ENCODE results near the gene TMEM108.

TMEM108 gene

GRCh38 chr3:133211449-133211848, 173.3 kb downstream of the TMEM108 start:
- no peak for DNase-seq (ENCODE audit: low read depth in 3 of 3, low spot score in 1 of 3)

- DNase-seq (ENCODE audit: low read depth in 3 of 3, low spot score in 1 of 3) = no peak
Measured at GRCh38 chr3:133211856-133212255, 173.7 kb downstream of the TMEM108 start.

- no peak for DNase-seq (ENCODE audit: low read depth in 3 of 3, low spot score in 1 of 3)
Measured at GRCh38 chr3:133213937-133214336, 175.7 kb downstream of the TMEM108 start.

- DNase-seq (ENCODE audit: low read depth in 3 of 3, low spot score in 1 of 3) = no peak
Measured at GRCh38 chr3:133227813-133228212, 189.6 kb downstream of the TMEM108 start.

- no peak for DNase-seq (ENCODE audit: low read depth in 3 of 3, low spot score in 1 of 3)
Measured at GRCh38 chr3:133230195-133230594, 192.0 kb downstream of the TMEM108 start.

GRCh38 chr3:133236901-133237300, 198.7 kb downstream of the TMEM108 start:
- DNase-seq (ENCODE audit: low read depth in 3 of 3, low spot score in 1 of 3) = no peak

GRCh38 chr3:133237380-133237779, 199.2 kb downstream of the TMEM108 start:
- no peak for DNase-seq (ENCODE audit: low read depth in 3 of 3, low spot score in 1 of 3)

GRCh38 chr3:133238015-133238414, 199.8 kb downstream of the TMEM108 start:
- no peak for DNase-seq (ENCODE audit: low read depth in 3 of 3, low spot score in 1 of 3)

- no peak for DNase-seq (ENCODE audit: low read depth in 3 of 3, low spot score in 1 of 3)
Measured at GRCh38 chr3:133246119-133246518, 207.9 kb downstream of the TMEM108 start.

- DNase-seq (ENCODE audit: low read depth in 3 of 3, low spot score in 1 of 3) = no peak
Measured at GRCh38 chr3:133246773-133247172, 208.6 kb downstream of the TMEM108 start.

GRCh38 chr3:133248389-133248788, 210.2 kb downstream of the TMEM108 start:
- no peak for DNase-seq (ENCODE audit: low read depth in 3 of 3, low spot score in 1 of 3)

- no peak for DNase-seq (ENCODE audit: low read depth in 3 of 3, low spot score in 1 of 3)
Measured at GRCh38 chr3:133249490-133249889, 211.3 kb downstream of the TMEM108 start.

GRCh38 chr3:133254151-133254550, 216.0 kb downstream of the TMEM108 start:
- DNase-seq (ENCODE audit: low read depth in 3 of 3, low spot score in 1 of 3) = no peak

- no peak for DNase-seq (ENCODE audit: low read depth in 3 of 3, low spot score in 1 of 3)
Measured at GRCh38 chr3:133254716-133255115, 216.5 kb downstream of the TMEM108 start.

GRCh38 chr3:133256787-133257483, 218.7 kb downstream of the TMEM108 start:
- DNase-seq (ENCODE audit: low read depth in 3 of 3, low spot score in 1 of 3) = no peak

GRCh38 chr3:133258358-133258757, 220.2 kb downstream of the TMEM108 start:
- no peak for DNase-seq (ENCODE audit: low read depth in 3 of 3, low spot score in 1 of 3)

GRCh38 chr3:133259767-133260166, 221.6 kb downstream of the TMEM108 start:
- no peak for DNase-seq (ENCODE audit: low read depth in 3 of 3, low spot score in 1 of 3)

- no peak for DNase-seq (ENCODE audit: low read depth in 3 of 3, low spot score in 1 of 3)
Measured at GRCh38 chr3:133262333-133262732, 224.1 kb downstream of the TMEM108 start.

GRCh38 chr3:133264920-133265319, 226.7 kb downstream of the TMEM108 start:
- no peak for DNase-seq (ENCODE audit: low read depth in 3 of 3, low spot score in 1 of 3)

GRCh38 chr3:133268726-133269134, 230.5 kb downstream of the TMEM108 start:
- no peak for DNase-seq (ENCODE audit: low read depth in 3 of 3, low spot score in 1 of 3)

GRCh38 chr3:133269393-133269792, 231.2 kb downstream of the TMEM108 start:
- DNase-seq (ENCODE audit: low read depth in 3 of 3, low spot score in 1 of 3) = no peak

- no peak for DNase-seq (ENCODE audit: low read depth in 3 of 3, low spot score in 1 of 3)
Measured at GRCh38 chr3:133270631-133271030, 232.4 kb downstream of the TMEM108 start.

GRCh38 chr3:133271042-133271441, 232.9 kb downstream of the TMEM108 start:
- DNase-seq (ENCODE audit: low read depth in 3 of 3, low spot score in 1 of 3) = no peak
